ENCODE measurements around the gene SPIB.

Gene SPIB

GRCh38 chr19:50392759-50393158 is 26.0 kb upstream of the SPIB start:
- DNase-seq: no peak

- DNase-seq: no peak
These were observed 25.1 kb upstream of the SPIB start for GRCh38 chr19:50393589-50393988.

GRCh38 chr19:50394017-50394416 is 24.7 kb upstream of the SPIB start:
- DNase-seq: no peak

- DNase-seq: no peak
These were observed 19.9 kb upstream of the SPIB start for GRCh38 chr19:50398675-50399367.

GRCh38 chr19:50399368-50399745 is 19.4 kb upstream of the SPIB start:
- DNase-seq: no peak

- DNase-seq: no peak
These were observed 16.9 kb upstream of the SPIB start for GRCh38 chr19:50401605-50402450.

GRCh38 chr19:50402544-50403301 is 16.0 kb upstream of the SPIB start:
- no peak for DNase-seq

- no peak for DNase-seq
These were observed 12.4 kb upstream of the SPIB start for GRCh38 chr19:50406156-50406820.

GRCh38 chr19:50406829-50407228 is 11.9 kb upstream of the SPIB start:
- DNase-seq: no peak

GRCh38 chr19:50409347-50409746 is 9.4 kb upstream of the SPIB start:
- DNase-seq: no peak

- DNase-seq: no peak
These were observed 8.6 kb upstream of the SPIB start for GRCh38 chr19:50410109-50410508.

GRCh38 chr19:50412419-50412818 is 6.3 kb upstream of the SPIB start:
- DNase-seq: no peak

- DNase-seq: no peak
These were observed 5.6 kb upstream of the SPIB start for GRCh38 chr19:50413096-50413495.

GRCh38 chr19:50413531-50413930 is 5.2 kb upstream of the SPIB start:
- DNase-seq: no peak

- peak; percentile 84 for DNase-seq
These were observed 3.7 kb upstream of the SPIB start for GRCh38 chr19:50414864-50415660.

GRCh38 chr19:50415661-50416033 is 3.1 kb upstream of the SPIB start:
- DNase-seq: peak; percentile 69

- DNase-seq: no peak
These were observed 2.4 kb upstream of the SPIB start for GRCh38 chr19:50416034-50416977.

GRCh38 chr19:50417111-50418081 is 1.3 kb upstream of the SPIB start:
- no peak for DNase-seq

- DNase-seq: no peak
These were observed 363 bp downstream of the SPIB start for GRCh38 chr19:50419022-50419579.

Data from femur (tissue), 1 donor.